Islet of Langerhans (tissue), 1 donor: ENCODE data around the gene ZIC4.

Source experiments
- FAIRE-seq: peaks from one replicate; lab custom pipeline; 2011; peaks lifted over from hg19 to GRCh38; lab: Jason Lieb, UNC

ZIC4 gene

DNA sequence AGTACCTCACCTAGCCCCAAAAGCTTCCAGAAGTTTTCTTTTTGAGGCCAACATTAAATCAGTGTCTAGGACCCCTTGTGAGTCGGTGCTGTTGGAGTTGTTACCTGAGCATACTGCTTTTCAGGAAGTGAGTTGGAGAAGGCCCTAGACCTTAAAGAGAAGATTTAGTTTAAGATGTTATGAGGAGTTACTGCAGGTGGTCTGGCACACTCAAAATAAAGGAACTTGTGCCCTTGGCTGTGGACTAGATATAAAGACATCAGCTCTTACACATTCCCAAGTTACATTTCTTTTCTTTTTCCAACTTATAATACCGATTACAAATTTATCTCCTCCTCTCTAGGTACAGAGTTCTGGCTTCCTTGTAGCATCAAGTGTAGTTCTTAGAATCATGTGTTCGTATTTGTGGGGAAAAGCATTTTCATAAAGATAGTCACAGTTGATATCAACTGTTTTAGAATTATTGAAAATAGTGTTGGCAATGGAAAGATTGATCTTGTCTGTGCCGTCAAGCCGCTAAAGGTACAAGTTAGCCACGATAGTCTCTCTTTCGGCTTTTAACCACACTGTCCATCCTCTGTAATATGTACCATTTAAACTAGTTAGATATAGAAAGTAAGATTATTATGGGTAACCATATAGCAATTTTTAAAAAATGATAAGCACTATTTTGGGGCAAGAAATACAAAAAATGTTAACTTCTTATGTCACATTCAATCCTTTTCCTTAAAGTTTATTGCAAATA, 11.4 kb upstream of the ZIC4 start:
- no peak for FAIRE-seq

DNA sequence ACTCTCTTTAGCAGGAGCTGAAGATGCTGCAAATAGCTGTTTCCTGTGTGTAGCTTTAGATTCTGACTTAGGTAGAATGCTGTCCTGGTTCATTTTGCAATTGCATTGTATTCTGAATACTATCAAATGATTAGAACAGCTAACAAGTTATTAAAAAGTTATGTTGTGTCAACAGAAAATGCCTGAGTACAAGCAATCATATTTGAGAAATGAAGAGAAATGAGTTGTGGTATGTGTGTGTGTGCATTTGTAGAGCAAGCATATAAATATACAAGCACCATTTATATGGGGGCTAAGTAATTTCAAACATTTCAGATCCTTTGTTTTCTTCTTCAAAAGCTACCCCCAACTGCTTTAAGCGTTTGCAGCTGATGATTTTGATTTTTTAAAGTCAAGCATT, 10.6 kb upstream of the ZIC4 start:
- FAIRE-seq: no peak

DNA sequence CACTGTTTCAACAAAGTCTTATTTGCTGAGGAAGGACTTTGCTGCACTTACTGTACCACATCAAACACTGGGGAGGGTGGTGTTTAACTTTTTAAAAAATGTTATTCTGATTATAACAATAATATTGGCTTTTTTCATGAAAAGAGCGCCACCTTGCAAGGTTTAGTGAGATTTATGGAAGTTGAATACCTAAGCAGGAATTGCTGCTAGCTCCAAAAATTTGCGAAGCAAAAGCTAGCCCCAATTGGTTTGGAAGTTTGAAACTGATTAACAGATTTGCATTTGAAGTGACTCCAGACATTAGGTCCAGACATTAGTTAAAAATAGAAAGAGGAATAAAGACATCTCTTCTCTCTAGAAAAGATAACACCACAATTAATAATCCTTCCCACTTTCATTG, 9.5 kb upstream of the ZIC4 start:
- FAIRE-seq: no peak

DNA sequence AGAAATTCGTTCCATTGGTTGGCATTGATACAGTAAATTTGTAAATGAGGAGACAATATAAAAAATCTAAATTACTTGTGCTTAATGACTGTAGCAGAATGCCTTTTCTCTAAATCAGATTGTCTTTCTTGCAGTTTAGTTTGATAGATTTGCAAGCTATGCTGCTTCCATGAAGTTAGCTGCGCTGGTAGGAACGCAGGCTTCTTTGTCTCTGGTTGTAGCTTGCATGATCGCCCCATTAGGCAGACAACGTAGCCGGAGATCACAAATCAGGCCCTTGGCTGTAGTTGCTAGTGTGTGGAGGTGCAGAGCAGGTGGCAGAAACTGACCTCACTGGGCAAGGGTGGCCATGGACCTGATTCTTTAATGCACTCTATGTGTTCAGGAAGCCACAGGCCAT, 8.9 kb upstream of the ZIC4 start:
- FAIRE-seq: no peak

DNA sequence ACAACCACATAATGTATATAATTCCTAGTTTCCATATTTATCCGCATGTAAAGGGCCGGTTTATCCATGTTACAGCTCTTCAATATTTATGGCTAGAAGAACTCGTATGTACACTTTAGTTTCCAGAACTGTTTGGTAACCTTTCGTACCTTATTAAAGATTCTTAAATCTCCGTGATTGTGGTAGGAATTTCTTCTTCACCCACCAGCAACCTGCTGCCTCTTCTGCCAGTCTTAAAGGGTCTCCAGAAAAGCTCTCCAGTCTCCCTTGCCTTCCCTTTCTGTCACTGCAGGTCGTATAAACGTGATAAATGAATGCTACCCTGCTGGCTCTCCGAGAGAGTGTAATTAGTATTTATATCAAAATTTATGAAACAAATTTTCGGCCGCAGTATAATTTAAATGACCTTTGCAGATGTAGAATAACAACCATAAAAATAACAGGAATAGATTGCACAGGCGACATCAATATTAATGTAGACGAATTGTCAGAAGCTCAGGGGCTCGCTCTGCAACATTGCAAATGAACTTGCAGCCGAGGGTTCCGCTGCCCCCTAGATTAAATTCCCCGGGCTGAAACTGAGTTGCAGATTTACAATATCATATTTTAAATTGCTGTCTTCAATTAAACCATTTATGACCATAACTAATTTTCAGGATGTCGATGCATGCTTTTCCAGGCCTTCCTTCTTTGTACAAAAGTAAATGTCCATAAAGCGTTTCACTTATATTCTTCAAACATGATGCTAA, 8.2 kb upstream of the ZIC4 start:
- FAIRE-seq: no peak

DNA sequence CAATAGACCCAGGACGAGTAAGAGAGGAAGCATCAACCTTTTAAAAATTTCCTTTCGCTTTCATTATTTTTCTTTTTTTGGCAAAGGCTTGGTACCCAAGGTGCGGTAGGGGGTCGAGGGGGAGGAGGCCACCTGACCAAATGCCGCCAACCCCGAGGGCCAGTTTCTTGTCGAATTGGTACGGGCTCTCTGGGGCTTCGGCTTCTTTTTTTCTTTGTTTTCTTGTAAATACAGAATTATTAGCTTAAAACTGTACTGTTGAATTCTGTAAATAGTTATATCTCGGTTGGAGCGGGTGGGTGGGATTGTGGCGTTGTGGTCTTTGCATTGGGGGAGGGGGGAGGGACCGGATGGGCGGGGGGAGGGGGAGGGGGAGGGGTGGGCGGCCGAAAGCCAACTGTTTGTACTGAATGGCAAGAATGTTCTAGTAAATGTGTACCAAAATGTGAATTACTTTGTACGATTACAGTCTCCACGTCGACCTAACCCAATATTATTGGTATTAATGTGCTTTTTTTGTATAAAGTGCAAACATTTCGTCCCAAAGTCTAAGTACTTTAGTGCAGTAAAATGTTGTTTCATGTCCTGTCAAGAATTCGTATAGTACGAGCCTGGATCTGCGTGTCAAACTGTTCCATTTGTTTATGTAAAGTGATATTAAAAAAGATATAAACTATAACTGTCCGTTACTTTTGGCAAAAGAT, 7.5 kb upstream of the ZIC4 start:
- FAIRE-seq: no peak

DNA sequence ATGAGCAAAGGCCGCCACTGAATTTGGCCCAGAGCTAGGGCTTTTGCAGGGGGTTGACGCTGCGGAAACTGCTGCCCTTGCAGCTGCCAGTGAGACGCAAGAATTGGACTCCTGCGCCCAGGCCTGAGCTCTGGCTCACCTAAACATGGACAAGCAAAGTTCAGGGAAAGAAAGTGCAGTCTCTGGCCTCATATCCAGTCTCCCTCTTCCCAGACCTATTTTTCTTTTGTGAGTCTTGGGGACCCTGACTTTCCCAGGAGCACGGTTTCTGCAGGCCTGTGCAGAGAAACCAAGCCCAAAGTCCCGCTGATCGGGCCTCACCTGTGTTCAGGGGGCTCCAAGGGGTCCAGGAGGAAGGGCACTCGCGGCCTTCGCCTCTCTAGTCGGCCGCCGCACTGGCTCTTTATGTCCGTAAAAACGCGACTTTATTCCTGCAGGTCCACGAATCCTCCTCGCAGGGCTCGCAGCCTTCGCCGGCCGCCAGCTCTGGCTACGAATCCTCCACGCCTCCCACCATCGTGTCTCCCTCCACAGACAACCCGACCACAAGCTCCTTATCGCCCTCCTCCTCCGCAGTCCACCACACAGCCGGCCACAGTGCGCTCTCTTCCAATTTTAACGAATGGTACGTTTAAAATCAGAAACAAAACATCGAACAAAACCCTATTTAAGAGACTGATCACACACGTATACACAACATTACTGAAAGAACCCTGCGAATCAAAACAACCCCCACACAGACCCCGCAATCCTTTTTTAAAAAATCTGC, 6.8 kb upstream of the ZIC4 start:
- no peak for FAIRE-seq

DNA sequence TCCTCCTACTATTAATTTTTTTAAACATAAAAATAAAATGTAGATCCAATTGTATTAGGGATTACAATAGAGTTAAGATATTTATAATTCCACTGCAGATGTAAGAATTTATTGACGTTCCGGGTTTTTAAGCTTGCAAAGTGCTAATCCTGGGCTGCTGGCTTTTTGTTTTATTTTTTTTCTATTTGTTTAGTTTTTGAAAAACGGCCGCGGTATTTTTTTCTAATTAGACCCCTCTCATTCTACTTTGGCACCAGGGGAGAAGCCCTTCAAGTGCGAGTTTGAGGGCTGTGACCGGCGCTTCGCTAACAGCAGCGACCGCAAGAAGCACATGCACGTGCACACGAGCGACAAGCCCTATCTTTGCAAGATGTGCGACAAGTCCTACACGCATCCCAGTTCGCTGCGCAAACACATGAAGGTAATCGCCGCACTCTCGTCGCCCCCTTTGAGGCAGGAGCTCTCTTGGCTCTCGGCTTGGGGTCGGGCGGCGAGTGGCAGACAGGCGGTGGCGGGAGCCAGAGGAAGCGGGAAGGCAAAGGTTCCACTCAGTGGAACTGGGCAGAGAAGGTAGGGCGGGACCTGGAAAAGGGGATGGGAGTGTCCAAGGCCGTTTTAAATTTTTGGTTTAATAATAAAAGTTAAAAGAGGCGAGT, 6.0 kb upstream of the ZIC4 start:
- no peak for FAIRE-seq

DNA sequence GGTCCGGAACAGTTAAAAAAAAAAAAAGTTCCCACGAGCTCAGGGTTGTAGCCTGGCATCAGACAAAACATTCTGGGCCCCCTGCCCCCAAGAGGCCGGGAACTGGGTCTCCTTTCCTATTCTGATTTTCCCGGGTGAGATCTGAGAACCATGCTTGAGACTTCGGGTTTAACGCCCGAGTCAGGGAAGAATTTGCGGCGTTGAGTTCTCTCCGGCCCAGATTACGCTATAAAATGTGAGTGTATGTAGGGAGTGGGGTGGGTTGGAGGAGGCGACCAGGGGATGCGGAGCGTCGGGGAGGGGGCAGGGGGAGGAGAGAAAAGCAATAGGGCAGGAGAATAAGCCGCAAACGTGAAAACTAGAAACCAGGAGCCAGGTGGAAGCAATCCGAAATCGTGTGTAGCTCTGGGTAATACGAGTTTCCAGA, 5.5 kb upstream of the ZIC4 start:
- FAIRE-seq: no peak

DNA sequence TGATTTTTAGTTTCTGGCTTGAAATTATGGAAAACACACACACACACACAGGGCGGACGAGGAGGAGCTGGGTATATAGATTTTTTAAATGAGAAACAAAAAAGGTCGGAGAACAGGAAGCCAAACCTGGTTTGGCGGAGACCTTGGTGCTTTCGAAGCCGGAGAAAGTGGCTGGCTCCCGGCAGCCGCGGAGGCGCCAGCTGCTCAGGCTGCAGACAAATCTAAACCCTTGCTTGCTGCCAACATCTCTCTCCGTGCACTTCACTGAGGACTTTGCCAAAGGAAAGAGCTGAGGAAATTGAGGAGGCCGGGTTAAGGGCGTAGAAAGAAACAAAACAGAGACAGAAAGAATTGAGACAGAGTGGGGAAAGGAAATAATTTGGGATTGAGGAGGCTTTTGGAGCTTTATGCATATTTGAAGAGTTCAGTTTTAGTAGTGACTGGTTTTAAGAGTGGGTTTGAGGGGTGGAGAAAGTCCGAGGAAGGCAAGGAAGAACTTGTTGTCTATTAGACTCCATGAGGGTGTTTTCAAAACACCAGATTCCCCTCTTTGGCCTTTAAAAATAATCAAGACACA, 5.0 kb upstream of the ZIC4 start:
- FAIRE-seq: no peak

DNA sequence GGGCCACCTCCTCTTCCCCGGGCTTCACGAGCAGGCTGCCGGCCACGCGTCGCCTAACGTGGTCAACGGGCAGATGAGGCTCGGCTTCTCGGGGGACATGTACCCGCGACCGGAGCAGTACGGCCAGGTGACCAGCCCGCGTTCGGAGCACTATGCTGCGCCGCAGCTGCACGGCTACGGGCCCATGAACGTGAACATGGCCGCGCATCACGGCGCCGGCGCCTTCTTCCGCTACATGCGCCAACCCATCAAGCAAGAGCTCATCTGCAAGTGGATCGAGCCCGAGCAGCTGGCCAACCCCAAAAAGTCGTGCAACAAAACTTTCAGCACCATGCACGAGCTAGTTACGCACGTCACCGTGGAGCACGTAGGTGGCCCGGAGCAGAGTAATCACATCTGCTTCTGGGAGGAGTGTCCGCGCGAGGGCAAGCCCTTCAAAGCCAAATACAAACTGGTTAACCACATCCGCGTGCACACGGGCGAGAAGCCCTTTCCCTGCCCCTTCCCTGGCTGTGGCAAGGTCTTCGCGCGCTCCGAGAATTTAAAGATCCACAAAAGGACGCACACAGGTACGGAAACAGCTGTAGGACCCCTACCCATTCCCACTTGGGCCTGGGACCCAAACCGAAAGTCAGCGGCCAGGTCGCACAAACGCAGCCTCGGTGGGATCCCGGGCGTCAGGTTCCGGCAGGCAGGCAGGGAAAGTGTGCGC, 4.3 kb upstream of the ZIC4 start:
- no peak for FAIRE-seq

DNA sequence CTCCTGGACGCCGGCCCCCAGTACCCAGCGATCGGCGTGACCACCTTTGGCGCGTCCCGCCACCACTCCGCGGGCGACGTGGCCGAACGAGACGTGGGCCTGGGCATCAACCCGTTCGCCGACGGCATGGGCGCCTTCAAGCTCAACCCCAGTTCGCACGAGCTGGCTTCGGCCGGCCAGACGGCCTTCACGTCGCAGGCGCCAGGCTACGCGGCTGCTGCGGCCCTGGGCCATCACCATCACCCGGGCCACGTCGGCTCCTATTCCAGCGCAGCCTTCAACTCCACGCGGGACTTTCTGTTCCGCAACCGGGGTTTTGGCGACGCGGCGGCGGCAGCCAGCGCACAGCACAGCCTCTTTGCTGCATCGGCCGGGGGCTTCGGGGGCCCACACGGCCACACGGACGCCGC, 3.8 kb upstream of the ZIC4 start:
- no peak for FAIRE-seq

DNA sequence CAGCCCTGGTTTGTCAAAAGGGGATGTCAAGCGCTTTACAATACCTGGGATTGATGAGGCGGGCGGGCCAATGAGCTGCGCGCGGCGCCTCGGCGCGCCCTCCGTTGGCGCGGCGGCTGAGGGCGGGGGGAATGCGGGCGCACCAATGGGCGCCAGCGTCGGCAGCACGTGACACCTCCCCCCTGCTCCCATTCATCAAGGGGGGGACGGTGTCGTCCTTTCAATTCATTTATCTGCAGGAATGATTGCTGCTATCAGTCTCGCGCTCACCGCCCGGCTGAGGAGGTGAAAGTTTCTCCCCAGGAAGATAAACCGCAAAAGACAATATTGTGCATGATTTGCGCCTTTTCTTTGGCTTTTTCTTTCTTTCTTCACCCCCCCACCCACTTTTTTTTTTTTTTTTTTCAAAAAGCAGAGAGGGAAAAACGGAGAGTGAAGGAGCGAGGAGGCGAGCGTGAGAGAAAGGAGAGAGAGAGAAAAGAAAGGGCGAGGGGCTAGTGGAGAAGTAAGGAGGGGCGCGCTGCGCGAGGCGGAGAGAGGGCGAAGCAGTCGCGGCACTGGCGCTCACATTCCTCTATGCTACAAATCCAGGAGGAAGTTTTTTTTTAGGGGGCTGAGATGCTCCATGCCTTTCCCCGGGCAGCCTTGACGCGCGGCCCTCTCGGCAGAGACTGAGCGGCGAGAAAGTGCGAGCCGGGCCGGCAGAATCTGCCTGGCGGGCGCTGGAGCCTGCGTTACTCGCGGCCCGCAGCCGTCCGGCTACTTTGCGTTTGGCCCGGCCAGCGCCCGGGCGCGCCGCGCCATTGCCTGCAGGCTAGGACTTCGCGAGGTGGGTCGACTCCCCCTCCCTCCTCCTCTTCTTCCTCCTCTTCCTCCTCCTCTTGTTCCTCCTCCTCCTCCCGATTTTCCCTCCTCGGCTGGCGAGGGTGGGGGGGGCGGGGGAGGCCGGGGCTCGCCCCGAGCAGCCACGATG, 3.1 kb upstream of the ZIC4 start, which contains the start of gene ZIC1:
Gene ZIC1 (plus strand): TSS at position 223 of the 973 bp plus-strand sequence. CDS start 748 bp downstream, at position 971.
- no peak for FAIRE-seq

DNA sequence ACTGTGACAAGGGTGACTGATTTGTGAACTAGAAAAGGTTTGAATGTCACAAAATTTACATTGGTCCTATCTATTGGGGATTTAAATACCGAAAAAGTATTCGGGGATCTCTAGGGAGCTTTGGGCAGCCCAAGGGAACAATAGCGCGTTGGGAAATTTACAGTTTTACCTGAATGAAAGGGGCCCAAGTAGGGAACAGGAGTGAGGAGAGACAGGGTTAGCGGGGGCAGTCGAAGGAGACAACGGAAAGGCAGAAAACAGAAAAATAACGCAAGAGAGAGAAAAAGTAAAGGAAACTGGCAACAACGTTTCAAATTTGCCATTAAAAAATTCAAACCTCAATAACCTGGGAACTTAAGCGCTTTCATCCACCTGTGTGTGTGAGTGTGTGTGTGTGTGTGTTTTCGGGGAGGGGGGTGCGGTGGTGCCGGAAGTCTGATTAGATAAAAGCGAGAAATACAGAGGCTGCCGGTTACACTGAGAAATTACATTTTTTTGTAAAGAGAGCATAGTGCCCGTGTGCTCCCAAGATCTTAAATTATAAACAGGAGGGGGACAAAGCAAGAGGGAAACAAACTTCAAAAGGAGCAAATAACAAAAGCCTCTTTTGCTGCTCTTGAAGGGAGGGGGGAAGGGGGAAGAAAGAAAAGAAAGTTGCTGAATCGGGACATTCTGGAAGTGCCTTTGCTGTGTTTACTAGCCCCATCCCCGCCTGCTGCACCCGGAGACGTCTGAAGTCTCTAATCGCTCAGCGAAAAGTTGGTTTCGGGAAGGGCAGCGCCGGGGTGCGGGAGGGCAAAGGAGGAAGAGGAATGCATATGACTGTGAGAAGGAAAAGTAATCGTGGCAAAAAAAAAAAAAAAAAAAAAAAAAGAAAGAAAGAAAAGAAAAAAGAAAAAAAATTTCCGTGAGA, 2.1 kb upstream of the ZIC4 start:
- FAIRE-seq: no peak

DNA sequence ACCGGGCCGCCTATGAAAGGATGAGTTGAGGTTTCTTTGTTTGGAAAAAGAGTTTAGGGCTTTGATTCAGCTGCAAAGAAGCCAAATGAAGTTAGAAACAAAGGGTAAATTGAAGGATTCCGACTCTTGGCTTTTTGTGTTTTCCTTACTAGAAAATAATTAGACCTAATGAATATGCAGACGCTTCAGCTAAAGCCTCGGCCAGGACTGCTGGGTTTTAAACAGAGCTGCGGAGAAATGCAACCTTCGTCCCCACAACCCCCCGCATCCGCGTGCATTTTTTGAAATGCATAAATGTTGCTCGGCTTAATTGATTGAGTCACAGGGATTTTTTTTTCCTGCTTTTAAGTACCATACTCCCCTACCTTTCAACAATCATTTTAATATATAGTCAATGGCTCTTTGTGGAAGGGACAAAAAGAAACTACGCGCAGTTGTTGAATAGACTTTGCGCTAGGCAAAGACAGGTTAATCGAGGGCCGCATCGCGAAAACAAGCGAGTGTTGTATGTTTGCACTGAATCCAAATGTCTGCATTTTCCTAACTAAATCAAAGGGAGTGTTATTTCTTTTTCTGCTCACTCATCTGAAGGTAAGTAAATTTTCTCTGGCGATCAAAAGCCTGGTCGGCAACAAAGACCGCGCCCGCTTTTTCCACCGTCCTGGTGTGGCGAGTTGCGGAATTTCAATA, 1.3 kb upstream of the ZIC4 start:
- no peak for FAIRE-seq

DNA sequence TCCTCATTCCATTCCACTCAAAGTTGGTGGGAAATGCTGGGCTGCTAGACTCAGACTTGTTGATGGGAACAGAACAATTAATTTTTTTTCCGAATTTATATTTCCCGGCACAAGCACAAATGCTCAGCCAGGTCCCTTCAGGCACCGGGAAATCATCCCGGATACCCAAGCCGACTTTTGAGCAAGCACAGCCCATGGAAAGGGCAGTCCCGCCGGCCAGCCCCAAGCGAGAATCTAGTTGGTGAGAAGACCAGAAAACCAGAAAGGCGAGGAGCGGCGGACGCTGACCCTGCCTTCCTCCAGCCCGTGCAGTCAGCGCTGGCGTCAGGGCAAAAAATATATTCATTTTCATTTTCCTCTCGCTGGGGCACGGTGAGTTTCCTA, 763 bp upstream of the ZIC4 start:
- FAIRE-seq: no peak

DNA sequence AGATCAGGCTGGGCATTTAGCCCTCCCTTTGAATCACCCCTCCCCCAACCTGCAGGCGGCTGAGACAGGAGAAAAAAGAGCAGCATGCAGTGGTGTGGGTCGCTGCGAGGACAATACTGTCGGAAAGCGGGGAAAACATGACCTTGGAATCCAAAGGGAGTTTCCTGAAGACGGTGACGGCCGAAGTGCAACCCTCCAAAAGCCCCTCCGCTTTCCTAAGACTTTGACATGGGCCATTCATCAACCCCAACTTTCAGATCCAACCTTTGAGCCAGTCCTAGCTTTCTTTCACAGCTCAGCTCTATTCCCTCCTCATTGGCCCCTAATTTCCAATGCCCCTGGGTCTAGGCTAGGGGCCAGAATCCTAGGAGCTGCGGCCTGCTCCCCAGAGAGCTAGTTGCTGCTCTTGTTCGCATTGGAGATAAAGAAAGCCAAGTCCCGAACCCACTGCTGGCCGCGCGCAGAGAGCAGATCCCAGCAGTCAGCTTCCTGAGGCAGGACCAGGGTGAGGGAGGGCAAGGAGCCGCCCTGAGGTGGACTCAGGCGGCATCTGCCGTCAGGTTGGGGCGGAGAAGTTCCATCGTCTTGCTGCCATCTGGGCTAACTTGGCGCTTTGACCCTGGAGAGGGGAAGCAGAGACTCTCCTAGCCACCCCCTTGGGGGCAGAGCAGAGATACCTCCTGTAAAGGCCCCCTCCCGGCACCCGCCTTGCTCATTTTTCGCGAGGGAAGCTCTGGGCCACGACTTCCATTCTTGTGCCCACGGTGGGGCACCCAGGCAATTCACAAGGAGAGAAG, 914 bp downstream of the ZIC4 start:
- FAIRE-seq: no peak
